ENCODE results near the gene HEXD. TPM values are rescaled to one million over a fixed set of nuclear protein-coding genes. Genes with fewer than 3 reads are reported as not detected.

Gene HEXD
- total and polyA plus RNA-seq, 10 of the 15 experiments (the other 5 are each of a cell fraction or from before 2014, with no cell fraction given), result 1.6 to 24.2 (median 7.0) TPM

- H3K36me3 ChIP-seq (ENCODE audit: control insufficient read depth in 2 of 2, insufficient read depth in 2 of 2, low read length in 1 of 2), result peaks cover 2 to 12% of the 10 kb centered on the region in 2 experiments; a peak in 3 of 4 replicates
- ATAC-seq (no peak), DNase-seq (ENCODE audit: low read depth, low spot score) (no peak), FAIRE-seq (no peak)
- no peaks in the 10 kb centered on the region for H3K27me3 ChIP-seq (replicated peaks in 1 of 2; ENCODE audit: control insufficient read depth in 2 of 2, insufficient read depth in 2 of 2, low read length in 1 of 2)
- ChIA-PET RAD21 (ENCODE audit: unreplicated experiment) (interaction anchor here (1.1 kb wide), 1 partner anchor 35 kb away, joined by 3 read pairs; no protein-coding TSS in a partner anchor), CTCF (no interaction called here), SMC1A (ENCODE audit: uncharacterized antibody, unreplicated experiment) (no interaction called here), POLR2A (interaction anchor here (0.6 to 1.0 kb wide), 2 partner anchors 35 to 56 kb away, joined by 3 to 5 read pairs; no protein-coding TSS in a partner anchor)
- H3K9ac ChIP-seq (ENCODE audit: control insufficient read depth, insufficient read depth, low read length), result no peak overlapping the region
- TF ChIP-seq TBL1XR1 (IDR thresholded peaks at IDR 0.05; ENCODE audit: low read depth, low read length) (no peak), ATF2 (IDR thresholded peaks at IDR 0.05; ENCODE audit: low read length) (no peak), USF1 (IDR thresholded peaks at IDR 0.05; ENCODE audit: borderline replicate concordance, extremely low read length, insufficient read depth, low read depth, low read length) (no peak), KDM1A (IDR thresholded peaks at IDR 0.05; ENCODE audit: borderline replicate concordance) (no peak), CHD2 (IDR thresholded peaks at IDR 0.05; ENCODE audit: borderline replicate concordance, low read depth, low read length) (no peak)
- in situ Hi-C loops (cut with MboI), result loop anchor here (5.0 kb wide), 1 partner anchor 53 kb away; no protein-coding TSS in a partner anchor
- H4K20me1 ChIP-seq (ENCODE audit: control insufficient read depth, insufficient read depth), result no peaks in the 10 kb centered on the region
- no peak overlapping the region for H2AFZ ChIP-seq (ENCODE audit: control insufficient read depth, low read depth, low read length)
- WGBS (ENCODE audit: insufficient coverage, insufficient replicate concordance, low lambda C conversion rate, missing lambda C conversion rate), result 98% methylated on average over 6 of the region's 14 CpGs
- no peaks in the 10 kb centered on the region for H3K9me3 ChIP-seq (replicated peaks; ENCODE audit: control insufficient read depth, insufficient read depth, low read length)
- H3K27ac ChIP-seq (ENCODE audit: control insufficient read depth, insufficient read depth), result no peak overlapping the region
- intact Hi-C loops (cut with micrococcal nuclease; ENCODE audit: unreplicated experiment), result no loop called here
- no peak overlapping the region for H3K4me3 ChIP-seq
- H3K4me1 ChIP-seq (ENCODE audit: control insufficient read depth, insufficient read depth, low read length), result peaks cover 6% of the 10 kb centered on the region; the same call in 1 of the 2 replicates
- H3K79me2 ChIP-seq (ENCODE audit: control insufficient read depth, insufficient read depth, low read length), result no peaks in the 10 kb centered on the region
- no TSS peak for BruUV-seq (replicated peaks)
- no peak overlapping the region for H3K4me2 ChIP-seq (ENCODE audit: control insufficient read depth, insufficient read depth)
Measured at GRCh38 chr17:82405051-82405450, 13.1 kb upstream of the HEXD start.

All from GM12878 (cell line).